H54 (cell line): ENCODE data around the gene NFATC2IP.

Experiments
- DNase-seq: peaks from one replicate; pipeline ENCODE4 v3.0.0; 2011; ENCODE audit warnings: low spot score, mixed read lengths; ENCODE audit not compliant: insufficient read length
- FAIRE-seq: peaks from 3 replicates; lab custom pipeline; 2011; peaks lifted over from hg19 to GRCh38; lab: Jason Lieb, UNC
- POLR2A ChIP-seq: IDR thresholded peaks from 2 replicates; pipeline ENCODE4 v1.6.1; 2011; ENCODE audit warnings: low read depth, mild to moderate bottlenecking, low read length

NFATC2IP gene

GRCh38 chr16:29011112-29011511, 60.4 kb downstream of the NFATC2IP start:
- TF ChIP-seq POLR2A = no peak
- DNase-seq (no peak), FAIRE-seq (no peak)

- no peak for TF ChIP-seq POLR2A
- FAIRE-seq = no peak
- DNase-seq = no peak
Measured at GRCh38 chr16:29011851-29012250, 61.1 kb downstream of the NFATC2IP start.

GRCh38 chr16:29012913-29013553, 62.3 kb downstream of the NFATC2IP start:
- no peak for TF ChIP-seq POLR2A
- FAIRE-seq (no peak), DNase-seq (no peak)

- no peak for DNase-seq
- FAIRE-seq = no peak
- TF ChIP-seq POLR2A = no peak
Measured at GRCh38 chr16:29014561-29015069, 63.9 kb downstream of the NFATC2IP start.
